OCI-M2 (cell line): ENCODE results near the gene TADA3.

Experiments
- DNase-seq: peaks from one replicate; lab custom pipeline; 2025; ENCODE audit not compliant: unreplicated experiment; lab: John Stamatoyannopoulos, UW

The TADA3 gene

GRCh38 chr3:9762871-9763270 lies 29.4 kb downstream of the TADA3 start:
- DNase-seq = no peak

GRCh38 chr3:9761919-9762318 lies 30.4 kb downstream of the TADA3 start:
- no peak for DNase-seq

- DNase-seq = no peak
Observed at GRCh38 chr3:9760779-9761505, 31.3 kb downstream of the TADA3 start.

- no peak for DNase-seq
Observed at GRCh38 chr3:9757427-9757826, 34.8 kb downstream of the TADA3 start.

GRCh38 chr3:9754678-9755077 lies 37.6 kb downstream of the TADA3 start:
- DNase-seq = no peak

- DNase-seq = no peak
Observed at GRCh38 chr3:9750556-9751411, 41.5 kb downstream of the TADA3 start.

GRCh38 chr3:9749645-9750555 lies 42.4 kb downstream of the TADA3 start, which contains the start of gene OGG1:
Gene OGG1 (plus strand): TSS chr3:9749952. CDS start chr3:9750287, 335 bp downstream.
- DNase-seq = peak; percentile 81

GRCh38 chr3:9749296-9749644 lies 43.0 kb downstream of the TADA3 start:
- DNase-seq = no peak

GRCh38 chr3:9748031-9748430 lies 44.2 kb downstream of the TADA3 start:
- no peak for DNase-seq

GRCh38 chr3:9747267-9747666 lies 45.0 kb downstream of the TADA3 start:
- no peak for DNase-seq

- no peak for DNase-seq
Observed at GRCh38 chr3:9746330-9746729, 45.9 kb downstream of the TADA3 start.

GRCh38 chr3:9745521-9745920 lies 46.8 kb downstream of the TADA3 start:
- DNase-seq = no peak

- DNase-seq = no peak
Observed at GRCh38 chr3:9744162-9744561, 48.1 kb downstream of the TADA3 start.

- DNase-seq = no peak
Observed at GRCh38 chr3:9743548-9743947, 48.7 kb downstream of the TADA3 start.

GRCh38 chr3:9742560-9742959 lies 49.7 kb downstream of the TADA3 start:
- DNase-seq = no peak

- DNase-seq = no peak
Observed at GRCh38 chr3:9739181-9739580, 53.1 kb downstream of the TADA3 start.

GRCh38 chr3:9736831-9737230 lies 55.4 kb downstream of the TADA3 start:
- no peak for DNase-seq

GRCh38 chr3:9732740-9733115 lies 59.5 kb downstream of the TADA3 start:
- no peak for DNase-seq

- no peak for DNase-seq
Observed at GRCh38 chr3:9732080-9732739, 60.1 kb downstream of the TADA3 start.

- DNase-seq = peak; percentile 80
Observed at GRCh38 chr3:9731206-9732079, 60.8 kb downstream of the TADA3 start, which contains the start of gene BRPF1. Gene BRPF1 (plus strand): TSS chr3:9731735. CDS start chr3:9734141, 2,406 bp downstream.
